GM18868 (cell line): ENCODE measurements around the gene RASAL1.
"Not testable (repeated sequence)": the region's sequence is repeated elsewhere in the genome, so short reads cannot be mapped to it uniquely, and the experiment has no call there.

ENCODE experiments used
- ATAC-seq: cut with Tn5 transposase; IDR thresholded peaks from one replicate; pipeline ENCODE4 v1.9.1; 2021; ENCODE audit warnings: mild to moderate bottlenecking, moderate library complexity; ENCODE audit not compliant: unreplicated experiment

Gene RASAL1

GRCh38 chr12:113118142-113118541, 17.4 kb downstream of the RASAL1 start:
- ATAC-seq = no peak

GRCh38 chr12:113117684-113118083, 17.9 kb downstream of the RASAL1 start:
- ATAC-seq = not testable (repeated sequence)

DNA sequence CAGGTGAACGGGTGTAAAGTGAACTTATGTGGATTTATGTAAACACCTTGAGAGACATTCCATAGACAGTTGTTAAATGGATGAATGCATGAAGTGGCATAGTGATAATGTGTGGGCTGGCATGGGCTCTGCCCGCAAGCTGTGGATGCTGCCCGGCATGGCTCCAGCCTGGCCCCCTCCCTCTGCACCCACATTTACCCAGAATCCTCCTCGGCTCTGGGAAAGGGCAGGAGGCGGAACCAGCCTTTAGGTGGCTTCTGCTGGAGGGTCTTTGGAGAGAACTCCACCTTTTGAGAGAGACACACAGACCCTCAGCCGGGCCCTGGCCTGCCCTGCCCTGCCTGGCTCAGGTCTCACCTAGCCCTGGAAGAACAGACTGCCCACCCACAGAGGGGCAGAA, 18.7 kb downstream of the RASAL1 start:
- no peak for ATAC-seq

DNA sequence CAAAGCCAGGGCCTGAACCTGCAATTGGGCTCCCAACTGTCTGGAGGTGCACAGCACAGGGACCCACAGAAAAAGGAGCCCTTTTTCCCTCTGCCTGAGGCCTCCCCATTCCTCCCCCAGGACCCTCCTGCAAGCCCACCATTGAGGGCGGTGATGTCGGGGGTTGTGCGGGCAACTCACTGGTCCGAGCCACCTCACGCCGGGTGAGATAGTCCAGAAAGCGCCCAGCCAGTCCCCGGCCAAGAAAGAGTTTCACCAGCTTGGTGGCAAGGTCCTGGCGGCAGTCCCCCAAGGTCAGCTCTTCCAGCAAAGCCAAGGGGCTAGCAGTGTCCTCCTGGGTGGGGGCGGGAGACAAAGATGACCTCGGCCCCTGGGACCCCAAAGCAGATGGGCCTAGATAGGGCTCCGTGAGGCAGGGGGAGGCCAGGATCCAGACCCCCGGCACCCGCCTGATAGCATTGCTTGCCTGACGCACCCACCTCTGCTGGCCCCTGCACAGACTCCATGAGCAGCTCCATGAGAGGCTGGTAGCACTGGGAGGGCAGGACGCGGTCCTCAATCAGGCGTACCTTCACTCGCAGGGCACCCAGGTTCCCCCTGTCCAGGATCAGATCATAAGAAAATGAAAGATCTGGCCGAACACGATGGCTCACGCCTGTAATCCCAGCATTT, 20.0 kb downstream of the RASAL1 start:
- no peak for ATAC-seq

DNA sequence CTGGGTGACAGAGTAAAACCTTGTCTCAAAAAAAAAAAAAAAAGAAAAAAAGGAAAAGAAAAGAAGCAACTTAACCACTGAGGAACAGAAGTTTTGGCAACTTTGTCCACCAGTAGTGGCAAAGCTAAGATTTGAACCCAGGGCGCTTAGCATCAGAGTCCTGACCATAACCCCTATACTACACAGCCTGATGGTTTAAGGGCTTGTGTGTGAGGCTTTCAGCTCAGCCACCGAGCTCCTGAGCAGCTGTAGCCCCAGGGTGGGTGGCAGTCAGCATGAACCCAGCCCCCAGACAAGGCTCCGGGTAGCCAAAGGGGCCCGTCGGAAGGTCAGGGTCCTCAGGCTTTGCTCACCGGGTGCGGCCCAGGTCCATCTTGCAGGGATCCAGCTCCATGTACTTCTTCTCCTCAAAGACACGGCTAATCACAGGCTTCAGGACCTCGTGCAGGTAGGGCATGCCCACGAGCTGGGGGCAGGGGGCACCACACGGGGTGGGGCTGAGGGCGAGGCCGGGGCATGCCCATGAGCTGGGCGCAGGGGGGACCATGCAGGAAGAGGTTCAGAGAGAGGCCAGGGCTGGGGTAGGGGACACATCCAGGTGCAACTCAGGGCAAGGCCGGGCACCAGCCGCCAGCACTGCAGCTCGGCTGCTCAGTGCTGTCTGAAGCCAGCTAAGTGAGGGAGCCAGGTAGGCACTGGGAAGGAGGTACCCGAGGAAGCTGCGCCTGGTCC, 20.9 kb downstream of the RASAL1 start:
- no peak for ATAC-seq

DNA sequence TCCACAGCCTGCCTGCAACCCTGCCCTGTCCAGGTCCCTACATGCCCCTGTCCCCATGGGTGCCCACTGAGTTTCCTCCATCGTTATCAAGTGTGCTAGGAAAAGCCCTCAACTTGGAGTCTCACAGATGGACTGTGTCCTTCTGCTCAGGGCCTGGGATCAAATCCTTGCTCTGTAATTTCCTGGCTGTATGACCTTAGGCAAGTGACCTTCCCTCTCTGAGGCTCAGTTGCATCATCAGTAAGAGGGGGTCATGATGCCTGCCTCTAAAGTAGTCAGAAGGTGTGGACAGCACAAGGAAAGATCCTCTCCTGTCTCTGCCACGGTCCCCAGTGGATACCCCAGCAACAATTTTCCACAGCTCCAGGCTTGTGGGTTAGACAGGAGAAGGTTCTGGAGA, 22.2 kb downstream of the RASAL1 start:
- no peak for ATAC-seq

DNA sequence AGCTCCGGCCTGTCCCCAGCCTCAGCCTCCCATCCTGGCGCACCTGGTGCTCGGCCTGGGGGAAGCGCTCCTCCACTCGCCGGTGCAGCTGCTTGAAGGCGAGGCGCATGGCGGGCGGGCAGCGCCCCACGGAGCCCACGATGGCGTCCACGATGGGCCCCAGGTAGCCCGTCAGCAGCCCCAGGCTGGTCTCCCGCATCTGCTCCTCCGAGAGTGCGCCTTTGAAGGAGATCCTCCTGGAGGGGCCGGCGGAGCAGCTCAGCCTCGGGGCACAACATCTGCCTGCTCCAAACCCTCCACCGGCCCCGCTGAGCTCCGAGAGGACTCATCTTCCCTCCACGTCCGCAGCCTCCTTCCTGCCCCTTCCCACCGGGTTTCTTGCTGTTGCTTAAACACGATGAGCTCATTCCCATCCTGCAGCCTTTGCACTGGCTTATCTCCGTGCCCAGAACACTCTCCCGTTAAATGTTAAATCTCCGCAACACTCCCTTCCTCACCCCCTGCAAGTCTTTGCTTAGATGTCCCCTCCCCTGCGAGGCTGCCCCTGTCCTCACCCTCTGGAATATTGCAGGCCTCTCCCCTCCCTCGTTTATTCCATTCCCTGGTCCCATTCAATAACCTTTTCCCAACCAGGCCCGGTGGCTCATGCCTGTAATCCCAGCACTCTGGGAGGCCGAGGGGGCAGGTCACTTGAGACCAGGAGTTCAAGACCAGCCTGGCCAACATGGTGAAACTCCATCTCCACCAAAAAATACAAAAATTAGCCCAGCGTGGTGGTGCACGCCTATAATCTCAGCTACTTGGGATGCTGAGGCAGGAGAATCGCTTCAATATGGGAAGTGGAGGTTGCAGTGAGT, 23.3 kb downstream of the RASAL1 start:
- no peak for ATAC-seq

DNA sequence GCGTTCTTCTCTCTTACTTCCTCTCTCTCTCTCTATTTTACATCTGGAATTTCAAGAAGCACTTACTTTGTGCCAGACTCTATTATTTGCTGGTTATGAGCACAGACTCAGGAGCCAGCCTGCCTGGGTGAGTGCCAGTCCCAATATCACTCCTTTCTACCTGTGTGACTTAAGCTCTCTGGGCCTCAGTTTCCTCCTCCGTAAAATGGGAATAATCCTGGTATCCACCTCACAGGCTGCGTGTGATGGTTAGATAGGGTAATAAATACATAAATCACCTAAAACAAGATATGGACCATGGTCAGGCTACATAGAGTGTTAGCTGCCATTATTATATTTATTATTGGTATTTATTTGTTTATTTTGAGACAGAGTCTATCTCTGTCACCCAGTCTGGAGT, 24.3 kb downstream of the RASAL1 start:
- no peak for ATAC-seq

- ATAC-seq = no peak
These were observed 25.5 kb downstream of the RASAL1 start for GRCh38 chr12:113109872-113110599.

GRCh38 chr12:113109360-113109759, 26.2 kb downstream of the RASAL1 start:
- ATAC-seq = no peak

- no peak for ATAC-seq
These were observed 27.3 kb downstream of the RASAL1 start for GRCh38 chr12:113108308-113108707.

- no peak for ATAC-seq
These were observed 29.2 kb downstream of the RASAL1 start for GRCh38 chr12:113106361-113106760.

GRCh38 chr12:113105606-113106271, 29.8 kb downstream of the RASAL1 start:
- no peak for ATAC-seq

DNA sequence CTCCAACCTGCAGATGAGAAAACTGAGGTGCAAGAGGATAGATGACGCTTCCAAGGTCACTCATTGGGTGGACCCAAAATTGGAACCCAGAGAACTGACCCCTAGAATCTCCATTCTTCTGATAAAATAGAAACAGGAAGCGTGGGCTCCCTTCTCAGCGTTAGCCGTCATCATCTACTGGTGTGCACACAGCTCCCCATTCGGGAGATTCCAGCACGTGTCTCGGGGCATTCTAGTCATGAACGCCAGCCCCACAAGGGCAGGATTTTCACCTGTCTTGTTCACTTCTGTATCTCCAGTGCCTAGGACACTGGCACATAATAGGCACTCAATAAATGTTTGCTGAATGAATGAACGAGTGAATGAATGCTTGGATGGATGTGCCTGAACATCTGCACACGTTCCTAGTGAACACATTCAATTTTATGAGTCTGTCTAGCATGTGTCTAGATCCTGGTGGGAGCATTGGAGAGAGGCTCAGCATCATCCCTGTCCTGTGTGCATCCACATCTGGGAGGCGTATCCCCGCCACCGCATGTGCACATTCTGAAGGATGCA, 30.5 kb downstream of the RASAL1 start:
- no peak for ATAC-seq

DNA sequence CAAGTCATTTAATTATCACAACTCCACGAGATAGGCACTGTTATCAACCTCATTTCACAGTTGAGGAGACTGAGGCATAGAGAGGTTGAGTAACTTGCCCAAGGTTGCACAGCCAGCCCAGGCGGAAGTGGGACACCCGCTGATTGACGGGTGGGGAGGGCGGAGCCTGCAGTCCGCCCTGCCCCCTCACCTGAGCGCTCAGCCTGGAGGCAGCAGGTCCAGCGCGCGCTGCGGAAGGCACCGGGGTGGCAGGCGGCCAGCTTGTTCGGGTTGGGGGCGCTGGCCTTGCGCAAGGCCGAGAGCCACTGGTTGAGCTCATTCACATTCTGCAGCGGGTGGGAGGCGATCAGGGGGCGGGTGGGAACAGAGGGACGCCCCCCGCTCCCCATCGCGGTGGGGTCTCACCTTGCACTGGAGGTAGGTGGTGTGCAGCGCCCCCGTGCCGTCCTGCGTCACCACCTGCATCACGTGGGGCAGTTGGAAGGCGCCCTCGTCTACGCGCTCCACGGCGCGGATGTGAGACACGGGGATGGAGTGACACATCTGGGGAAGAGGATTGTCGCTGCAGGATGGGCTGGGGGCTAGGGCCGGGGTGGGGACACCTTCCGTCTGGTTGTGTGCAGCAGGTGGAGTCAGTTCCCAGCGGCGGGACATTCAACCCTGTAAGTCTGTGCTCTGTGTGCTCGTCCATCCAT, 31.7 kb downstream of the RASAL1 start:
- peak; percentile 53 for ATAC-seq

- ATAC-seq = no peak
These were observed 32.8 kb downstream of the RASAL1 start for GRCh38 chr12:113102811-113103210.

GRCh38 chr12:113101751-113102150, 33.8 kb downstream of the RASAL1 start:
- no peak for ATAC-seq

DNA sequence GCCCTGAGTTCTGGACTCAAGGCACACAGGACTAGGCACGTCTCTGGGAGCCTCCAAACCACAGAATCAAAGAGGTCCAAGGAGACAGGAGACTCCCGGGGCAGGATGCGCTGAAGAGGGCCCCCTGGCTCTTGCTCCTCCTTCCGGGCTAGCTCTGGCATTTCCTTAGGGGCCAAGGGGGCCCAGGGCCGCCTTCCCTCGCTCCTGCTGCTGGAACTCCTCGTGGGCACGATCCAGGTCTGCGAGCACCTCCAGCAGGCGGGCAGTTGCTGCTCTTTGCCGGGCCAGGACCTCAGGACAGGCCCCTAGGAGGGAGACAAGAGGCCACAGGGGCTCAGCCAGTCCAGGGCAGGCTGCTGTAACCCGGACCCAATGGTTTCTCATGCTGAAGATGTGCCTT, 35.8 kb downstream of the RASAL1 start:
- no peak for ATAC-seq

GRCh38 chr12:113099364-113099763, 36.2 kb downstream of the RASAL1 start:
- no peak for ATAC-seq
